ENCODE measurements around the gene NR1H2.

NR1H2 gene

GRCh38 chr19:50358483-50359327, 17.6 kb upstream of the NR1H2 start:
- H3K27ac ChIP-seq (replicated peaks) = no peak overlapping the region
- peaks cover 11% of the 10 kb centered on the region for H3K27me3 ChIP-seq (ENCODE audit: insufficient read depth, poor library complexity, severe bottlenecking)
- no peak for TF ChIP-seq SPI1 (IDR thresholded peaks at IDR 0.05; ENCODE audit: borderline replicate concordance, low read depth)
- TF ChIP-seq, protein P1, sequence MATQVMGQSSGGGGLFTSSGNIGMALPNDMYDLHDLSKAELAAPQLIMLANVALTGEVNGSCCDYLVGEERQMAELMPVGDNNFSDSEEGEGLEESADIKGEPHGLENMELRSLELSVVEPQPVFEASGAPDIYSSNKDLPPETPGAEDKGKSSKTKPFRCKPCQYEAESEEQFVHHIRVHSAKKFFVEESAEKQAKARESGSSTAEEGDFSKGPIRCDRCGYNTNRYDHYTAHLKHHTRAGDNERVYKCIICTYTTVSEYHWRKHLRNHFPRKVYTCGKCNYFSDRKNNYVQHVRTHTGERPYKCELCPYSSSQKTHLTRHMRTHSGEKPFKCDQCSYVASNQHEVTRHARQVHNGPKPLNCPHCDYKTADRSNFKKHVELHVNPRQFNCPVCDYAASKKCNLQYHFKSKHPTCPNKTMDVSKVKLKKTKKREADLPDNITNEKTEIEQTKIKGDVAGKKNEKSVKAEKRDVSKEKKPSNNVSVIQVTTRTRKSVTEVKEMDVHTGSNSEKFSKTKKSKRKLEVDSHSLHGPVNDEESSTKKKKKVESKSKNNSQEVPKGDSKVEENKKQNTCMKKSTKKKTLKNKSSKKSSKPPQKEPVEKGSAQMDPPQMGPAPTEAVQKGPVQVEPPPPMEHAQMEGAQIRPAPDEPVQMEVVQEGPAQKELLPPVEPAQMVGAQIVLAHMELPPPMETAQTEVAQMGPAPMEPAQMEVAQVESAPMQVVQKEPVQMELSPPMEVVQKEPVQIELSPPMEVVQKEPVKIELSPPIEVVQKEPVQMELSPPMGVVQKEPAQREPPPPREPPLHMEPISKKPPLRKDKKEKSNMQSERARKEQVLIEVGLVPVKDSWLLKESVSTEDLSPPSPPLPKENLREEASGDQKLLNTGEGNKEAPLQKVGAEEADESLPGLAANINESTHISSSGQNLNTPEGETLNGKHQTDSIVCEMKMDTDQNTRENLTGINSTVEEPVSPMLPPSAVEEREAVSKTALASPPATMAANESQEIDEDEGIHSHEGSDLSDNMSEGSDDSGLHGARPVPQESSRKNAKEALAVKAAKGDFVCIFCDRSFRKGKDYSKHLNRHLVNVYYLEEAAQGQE (IDR thresholded peaks at IDR 0.05; ENCODE audit: insufficient replicate concordance, low read depth) = no peak
- H3K4me3 ChIP-seq (replicated peaks; ENCODE audit: insufficient read depth, low read length) = no peak overlapping the region
- no peak for DNase-seq (ENCODE audit: low read depth in 1 of 2, low spot score in 1 of 2)

- no peak overlapping the region for H3K4me3 ChIP-seq (replicated peaks; ENCODE audit: insufficient read depth, low read length)
- TF ChIP-seq SPI1 (IDR thresholded peaks at IDR 0.05; ENCODE audit: borderline replicate concordance, low read depth) (no peak), GABPA (IDR thresholded peaks at IDR 0.05; ENCODE audit: low read depth) (no peak), POLR2AphosphoS5 (IDR thresholded peaks at IDR 0.05; ENCODE audit: low read depth) (no peak), CTCF (IDR thresholded peaks at IDR 0.05; ENCODE audit: insufficient read depth, low read length) (no peak)
- TF ChIP-seq, protein P1 (IDR thresholded peaks at IDR 0.05; ENCODE audit: insufficient replicate concordance, low read depth) = no peak
- no peak overlapping the region for H3K27ac ChIP-seq (replicated peaks)
- no peak for DNase-seq (ENCODE audit: low read depth in 1 of 2, low spot score in 1 of 2)
- H3K27me3 ChIP-seq (ENCODE audit: insufficient read depth, poor library complexity, severe bottlenecking) = peaks cover 11% of the 10 kb centered on the region
These were observed 16.9 kb upstream of the NR1H2 start for GRCh38 chr19:50359328-50359818.

- DNase-seq (ENCODE audit: low read depth in 1 of 2, low spot score in 1 of 2) = no peak
- TF ChIP-seq GABPA (IDR thresholded peaks at IDR 0.05; ENCODE audit: low read depth) = no peak
- TF ChIP-seq CTCF (IDR thresholded peaks at IDR 0.05; ENCODE audit: insufficient read depth, low read length) = no peak
- TF ChIP-seq POLR2AphosphoS5 (IDR thresholded peaks at IDR 0.05; ENCODE audit: low read depth) = no peak
- no peak for TF ChIP-seq SPI1 (IDR thresholded peaks at IDR 0.05; ENCODE audit: borderline replicate concordance, low read depth)
- TF ChIP-seq, protein P1 (IDR thresholded peaks at IDR 0.05; ENCODE audit: insufficient replicate concordance, low read depth) = no peak
- Histone ChIP-seq H3K27ac (replicated peaks) (no peak overlapping the region), H3K27me3 (ENCODE audit: insufficient read depth, poor library complexity, severe bottlenecking) (peaks cover 11% of the 10 kb centered on the region), H3K4me3 (replicated peaks; ENCODE audit: insufficient read depth, low read length) (no peak overlapping the region)
These were observed 14.8 kb upstream of the NR1H2 start for GRCh38 chr19:50361290-50362029.

Data from HL-60 (cell line).